GM18907 (cell line): ENCODE measurements around the gene FBN1.

Source experiments
- ATAC-seq: cut with Tn5 transposase; IDR thresholded peaks from one replicate; pipeline ENCODE4 v1.9.1; 2021; ENCODE audit warnings: mild to moderate bottlenecking, moderate library complexity; ENCODE audit not compliant: unreplicated experiment

Gene FBN1

GRCh38 chr15:48411971-48412591 lies 233.4 kb downstream of the FBN1 start:
- ATAC-seq: no peak

GRCh38 chr15:48409623-48410022 lies 235.9 kb downstream of the FBN1 start:
- ATAC-seq: no peak

- no peak for ATAC-seq
Observed at GRCh38 chr15:48408327-48408726, 237.2 kb downstream of the FBN1 start.

DNA sequence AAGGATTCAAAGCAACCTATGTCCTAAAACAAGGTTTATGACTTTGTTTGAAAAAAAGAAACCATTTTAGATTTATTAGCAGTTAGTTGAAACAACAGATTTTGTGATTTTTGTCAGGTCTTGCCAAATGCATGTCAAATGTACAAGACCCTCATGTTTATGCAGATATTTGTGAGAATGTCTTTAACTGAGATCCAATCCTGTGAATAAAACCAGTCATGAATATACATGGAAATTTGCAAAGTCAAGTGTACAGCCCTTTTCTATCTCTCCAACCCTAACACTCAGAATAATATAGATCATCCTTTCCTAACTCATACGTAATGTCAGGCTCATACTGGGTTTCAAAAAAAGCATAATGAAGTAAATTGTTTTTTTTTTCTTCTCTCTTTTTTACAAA lies 237.9 kb downstream of the FBN1 start:
- ATAC-seq: no peak

DNA sequence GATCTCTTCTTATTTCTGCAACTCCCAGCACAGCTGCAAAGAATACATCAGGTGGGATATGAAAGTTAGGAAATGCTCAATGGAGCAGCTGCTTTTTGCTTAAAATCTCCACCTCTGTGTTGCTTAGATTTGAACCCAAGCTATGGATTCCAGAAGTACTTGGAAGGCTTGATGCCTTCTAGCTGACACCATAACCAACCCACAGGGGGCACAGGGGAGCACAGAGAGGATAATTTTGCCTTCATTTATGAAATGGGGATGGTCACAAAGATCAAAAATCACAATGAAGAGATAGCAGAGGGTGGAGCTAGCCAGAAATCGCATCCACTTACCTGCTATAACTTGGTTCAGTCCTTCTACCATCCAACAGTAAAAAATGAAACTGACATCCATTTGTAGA lies 238.6 kb downstream of the FBN1 start:
- ATAC-seq: no peak

DNA sequence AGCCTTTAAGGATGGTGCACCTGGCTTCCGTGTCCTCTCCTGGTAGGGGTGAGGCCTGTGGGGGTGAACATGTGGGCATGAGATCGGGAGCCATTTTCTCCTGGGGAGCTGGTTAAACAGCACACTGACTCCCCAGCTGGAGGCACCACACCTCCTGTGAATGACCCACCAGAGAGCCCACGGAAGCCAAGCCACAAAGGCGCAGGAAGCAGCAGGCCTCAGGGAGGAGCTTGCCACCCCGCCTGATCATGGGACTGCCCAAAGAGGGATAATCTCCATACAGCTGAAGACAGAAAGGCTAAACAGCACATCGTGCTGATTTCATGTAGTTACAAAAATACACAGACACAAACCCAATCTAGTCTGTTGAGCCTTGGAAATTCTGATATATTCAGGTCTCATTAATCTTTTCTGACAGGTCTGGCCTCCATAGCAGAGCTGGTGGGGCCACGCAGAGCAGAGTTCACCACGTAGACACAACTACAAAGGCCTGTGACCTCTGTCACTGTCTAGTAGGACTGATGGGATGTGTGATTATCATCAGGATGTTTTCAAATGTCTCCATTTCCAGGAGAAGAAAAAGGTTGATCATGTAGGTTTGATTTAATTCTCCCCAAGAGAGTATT lies 239.1 kb downstream of the FBN1 start:
- ATAC-seq: no peak

GRCh38 chr15:48402427-48403177 lies 242.9 kb downstream of the FBN1 start:
- ATAC-seq: peak; percentile 69

DNA sequence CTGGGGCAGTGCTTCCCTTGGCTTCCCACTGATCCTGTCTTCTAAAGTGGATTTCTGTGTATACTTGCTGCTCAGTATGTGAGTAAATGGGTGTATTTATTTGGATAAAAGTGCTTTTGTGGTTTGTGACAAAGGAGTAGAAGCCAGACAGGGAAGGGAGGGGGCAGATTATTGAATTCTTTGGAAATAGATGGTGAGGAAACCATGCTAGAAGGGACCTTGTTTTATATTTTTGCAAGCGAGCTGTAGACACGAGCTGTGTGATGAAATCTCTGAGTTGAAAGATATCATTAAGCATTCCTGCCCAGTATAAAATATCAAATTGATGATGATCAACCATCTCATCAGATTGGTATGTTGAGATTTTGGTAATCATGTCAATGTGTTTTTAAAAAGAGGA lies 245.4 kb downstream of the FBN1 start:
- no peak for ATAC-seq

DNA sequence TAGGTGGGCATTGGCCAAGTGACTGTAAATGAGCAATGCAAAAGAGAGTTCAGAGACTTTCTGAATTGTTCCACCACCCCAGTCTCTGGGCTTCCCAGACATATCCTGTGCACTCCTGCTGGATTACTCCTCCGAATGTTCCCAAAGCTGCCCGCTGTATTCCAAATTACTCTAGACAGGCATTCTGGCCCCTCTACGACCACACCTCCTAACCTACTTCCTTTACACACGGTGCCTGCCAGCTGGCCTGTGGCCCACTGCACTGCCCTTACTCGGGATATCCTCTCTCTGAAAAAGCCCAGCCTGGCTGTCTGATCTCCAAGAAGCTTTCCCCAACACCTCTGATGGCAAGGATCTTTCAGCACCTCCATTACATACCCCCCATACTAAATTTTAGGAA lies 247.7 kb downstream of the FBN1 start:
- ATAC-seq: no peak

DNA sequence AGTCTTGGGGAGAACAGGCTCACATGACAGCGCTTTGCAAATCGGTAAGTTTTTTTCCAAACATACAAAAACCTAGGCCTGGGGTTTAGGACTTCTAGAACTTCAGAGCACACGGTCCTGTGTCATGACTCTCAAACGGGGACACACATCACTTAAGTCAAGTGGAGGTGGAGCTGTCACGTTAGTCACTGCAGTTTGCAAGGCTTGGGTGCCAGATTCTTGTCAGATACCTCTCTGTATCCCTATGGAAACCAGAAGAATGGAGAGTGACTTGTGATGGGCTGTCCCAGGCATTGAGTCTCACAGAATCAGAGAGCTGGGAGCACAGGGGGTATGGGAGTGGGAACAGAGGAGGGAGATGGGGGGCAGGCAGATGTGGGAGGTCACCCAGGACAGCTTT lies 249.5 kb downstream of the FBN1 start:
- no peak for ATAC-seq

DNA sequence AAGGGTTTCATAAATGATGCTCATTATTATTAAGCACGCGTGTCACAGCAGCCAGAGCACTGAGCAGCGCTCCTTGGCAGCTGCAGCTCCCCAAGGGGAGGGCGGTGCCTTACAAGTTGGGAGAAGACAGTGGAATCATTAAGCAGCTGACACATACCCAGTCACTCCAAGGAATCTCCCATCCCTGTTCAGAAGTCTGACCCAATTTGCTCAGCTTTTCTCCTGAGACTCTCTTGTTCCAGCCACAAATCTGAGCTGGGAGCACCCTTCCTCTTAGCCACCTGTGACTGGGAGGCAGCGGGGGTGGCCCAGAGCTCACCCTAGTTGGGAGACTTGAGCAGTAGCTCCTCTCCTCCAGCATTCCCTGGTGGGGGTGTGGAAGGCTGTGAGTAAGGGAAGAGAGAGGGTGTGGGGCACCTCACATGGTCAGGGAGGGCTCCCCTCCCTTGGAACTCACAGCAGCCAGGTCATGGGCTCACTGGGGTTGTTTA lies 249.9 kb downstream of the FBN1 start:
- no peak for ATAC-seq

DNA sequence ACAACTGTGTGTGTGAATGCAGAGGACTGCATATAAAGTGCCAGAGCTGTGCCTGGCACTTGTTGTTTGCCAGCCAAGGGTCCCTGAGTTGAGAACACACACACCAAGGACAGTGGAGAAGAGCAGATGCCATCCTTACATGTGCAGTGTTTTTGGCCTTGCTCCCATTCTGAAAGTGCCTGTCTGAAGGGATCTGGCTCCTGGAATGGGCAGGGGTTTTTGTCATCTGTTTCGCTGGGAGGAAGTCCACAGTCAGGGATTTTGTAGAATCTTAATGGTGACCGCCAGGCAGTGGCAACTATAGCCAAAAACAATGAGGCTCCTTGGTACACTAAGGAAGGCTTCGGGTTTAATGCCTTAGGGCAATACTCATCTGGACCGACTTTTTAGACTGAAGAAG lies 250.5 kb downstream of the FBN1 start:
- no peak for ATAC-seq

DNA sequence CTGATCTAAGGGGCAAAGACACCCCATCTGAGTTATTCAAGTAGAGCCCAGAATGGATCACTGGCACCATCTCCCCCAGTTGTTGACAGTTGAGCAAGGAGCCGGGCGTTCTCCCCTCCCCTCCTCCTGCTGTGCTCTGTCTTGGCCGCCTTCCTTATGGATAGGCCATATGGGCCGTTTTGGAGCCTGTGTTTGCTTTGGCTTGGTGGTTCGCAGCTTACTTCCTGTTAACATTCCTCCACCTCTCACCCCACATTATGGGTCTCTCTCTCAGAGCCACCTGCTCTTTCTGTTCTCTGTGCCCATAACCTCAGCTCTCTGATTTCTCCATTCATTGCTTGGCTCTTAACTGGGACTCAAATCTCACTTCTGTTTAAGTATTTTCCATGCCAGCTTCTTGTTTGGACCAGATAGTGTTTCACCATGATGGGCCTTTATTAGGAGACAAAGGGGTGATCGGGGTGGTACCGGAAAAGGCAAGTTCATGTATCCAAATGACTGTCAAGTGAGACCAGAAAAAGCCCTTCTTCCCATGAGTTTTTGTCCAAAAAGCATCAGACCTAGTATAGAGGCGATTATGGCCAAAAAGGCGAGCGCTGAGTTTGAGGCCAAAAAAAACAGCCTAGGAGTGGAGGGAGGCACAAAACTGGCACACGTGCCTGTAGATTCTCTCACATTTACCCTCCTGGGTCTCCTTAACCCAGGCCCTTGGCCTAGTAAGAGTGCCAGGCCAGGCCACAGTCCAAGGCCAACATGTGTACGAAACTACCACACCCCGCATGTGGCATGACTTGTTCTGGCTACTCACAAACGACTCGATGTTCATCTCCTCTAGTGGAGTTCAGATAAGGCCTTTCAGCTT lies 251.6 kb downstream of the FBN1 start:
- no peak for ATAC-seq

GRCh38 chr15:48392356-48392755 lies 253.2 kb downstream of the FBN1 start:
- no peak for ATAC-seq

- ATAC-seq: no peak
Observed at GRCh38 chr15:48391950-48392349, 253.6 kb downstream of the FBN1 start.

DNA sequence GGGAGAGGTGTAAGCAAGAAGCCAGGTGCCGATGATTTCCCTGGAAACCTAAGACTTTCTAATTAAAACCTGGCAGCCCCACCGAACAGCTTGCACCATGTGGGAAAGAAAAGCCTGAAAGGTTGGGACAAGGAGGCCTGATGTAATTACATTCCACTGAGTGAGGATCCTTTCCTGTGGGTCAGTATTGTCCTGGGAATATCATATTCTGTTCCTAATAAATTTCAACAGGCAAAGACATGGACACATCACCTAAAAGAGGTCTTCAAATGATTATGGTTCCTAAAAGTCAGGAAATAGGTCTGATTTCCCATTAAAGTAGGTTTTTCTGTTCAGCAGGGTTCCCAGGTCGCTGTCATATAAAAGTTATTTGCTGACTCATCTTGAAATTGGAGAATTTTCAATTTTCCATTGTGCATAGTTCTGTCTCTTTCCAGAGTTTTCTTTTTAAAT lies 255.8 kb downstream of the FBN1 start:
- ATAC-seq: no peak

- no peak for ATAC-seq
Observed at GRCh38 chr15:48388910-48389309, 256.6 kb downstream of the FBN1 start.

DNA sequence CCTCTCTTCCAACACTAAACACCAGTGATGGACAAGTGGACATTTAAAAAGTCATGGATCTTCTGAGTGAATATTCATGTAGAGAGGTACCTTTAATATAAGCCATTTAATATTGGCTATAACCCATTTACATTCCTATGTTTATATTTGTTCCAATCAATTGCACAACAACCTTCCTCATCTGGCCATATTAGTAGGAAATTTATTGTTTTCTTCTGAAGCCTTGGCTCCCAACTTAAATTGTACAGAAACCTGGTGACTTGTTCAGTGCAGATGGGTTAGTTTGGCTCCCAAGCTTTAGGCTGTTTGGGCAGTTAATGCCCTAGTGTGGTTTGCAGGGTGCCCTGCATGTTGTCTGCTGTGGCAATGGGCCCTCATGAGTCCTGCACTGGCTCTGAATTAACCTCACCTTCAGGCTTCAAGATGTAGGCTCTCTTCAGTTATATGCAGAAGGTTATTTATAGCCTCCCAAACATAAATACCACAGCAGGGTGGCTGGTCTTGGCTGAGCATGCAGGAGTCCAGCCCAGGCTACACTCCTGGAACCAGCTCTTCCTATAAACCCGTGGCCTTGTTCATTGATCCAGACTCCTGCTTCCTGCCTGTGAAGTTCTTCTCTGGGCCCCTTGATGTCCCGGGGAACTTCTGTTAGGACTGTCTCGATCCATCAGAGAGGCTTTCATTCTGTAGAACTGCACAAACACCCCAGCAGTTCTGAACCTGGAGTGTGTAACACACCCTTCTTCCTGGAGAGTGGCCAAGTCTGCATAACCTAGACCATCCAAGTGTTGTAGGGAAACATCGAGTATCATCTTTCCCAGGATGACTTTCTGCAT lies 257.3 kb downstream of the FBN1 start:
- ATAC-seq: no peak

DNA sequence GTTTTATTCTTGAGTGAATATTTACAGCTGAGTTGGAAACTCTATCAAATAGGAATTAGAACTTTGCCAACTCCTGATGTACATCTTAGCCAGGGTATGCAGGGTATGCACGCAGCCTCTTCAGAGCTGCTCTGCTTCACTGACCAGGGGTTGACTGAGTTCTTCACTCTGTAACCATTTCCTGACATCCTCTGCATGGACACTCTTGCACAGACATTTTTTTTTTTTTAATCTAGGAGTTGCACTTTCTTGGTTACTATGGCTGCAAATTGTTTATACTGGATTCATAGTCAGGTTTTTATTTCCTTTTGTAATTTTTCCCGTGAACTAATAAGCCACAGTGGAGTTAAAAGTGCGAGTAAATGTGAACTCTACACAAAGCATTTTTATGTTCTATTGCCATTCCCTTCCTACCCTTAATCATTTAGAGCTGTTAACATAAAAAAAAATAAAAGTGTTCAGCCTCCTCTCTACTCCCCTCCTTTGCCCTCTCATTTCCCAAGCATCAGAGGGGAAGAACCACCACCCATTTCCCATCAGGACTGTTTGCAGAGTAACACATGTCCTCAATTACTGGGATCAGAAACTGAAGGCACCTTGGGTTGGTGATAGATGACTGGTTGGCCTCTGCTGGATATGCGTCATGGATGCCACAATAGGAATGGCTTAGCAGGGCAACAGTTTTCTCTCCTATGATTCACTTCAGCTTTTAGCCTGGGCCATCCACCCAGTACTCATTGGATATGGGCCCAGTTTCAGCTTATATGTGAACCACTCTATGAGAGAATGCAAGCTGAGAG lies 260.3 kb downstream of the FBN1 start:
- no peak for ATAC-seq
